ENCODE data around the gene SLC35F3. TPM values are rescaled to one million over a fixed set of nuclear protein-coding genes. Genes with fewer than 3 reads are reported as not detected.

The SLC35F3 gene
- total RNA-seq, 4 donors from 2014 or later, result 0.36 to 1.4 (median 0.54) TPM

GRCh38 chr1:234125714-234126113 is 221.2 kb downstream of the SLC35F3 start:
- no peak overlapping the region for H3K4me3 ChIP-seq
- peaks cover 55% of the 10 kb centered on the region for H3K27me3 ChIP-seq
- no peaks in the 10 kb centered on the region for H3K9me3 ChIP-seq
- H3K36me3 ChIP-seq, result no peaks in the 10 kb centered on the region
- no peaks in the 10 kb centered on the region for H3K4me1 ChIP-seq
- H3K27ac ChIP-seq, result no peak overlapping the region
- no peak for DNase-seq (ENCODE audit: low spot score in 2 of 2)
- 75% methylated on average over 13 of the region's 13 CpGs for WGBS
- no peak for TF ChIP-seq EP300 (IDR thresholded peaks at IDR 0.05)
- TF ChIP-seq CTCF (IDR thresholded peaks at IDR 0.05), result no peak
- no peak for TF ChIP-seq POLR2A (IDR thresholded peaks at IDR 0.05)
- no peak for TF ChIP-seq POLR2AphosphoS5 (IDR thresholded peaks at IDR 0.05)

GRCh38 chr1:234127026-234127671 is 222.7 kb downstream of the SLC35F3 start:
- no peak overlapping the region for H3K4me3 ChIP-seq
- no peaks in the 10 kb centered on the region for H3K4me1 ChIP-seq
- H3K27ac ChIP-seq, result no peak overlapping the region
- no peaks in the 10 kb centered on the region for H3K9me3 ChIP-seq
- 34% methylated on average over 4 of the region's 4 CpGs for WGBS
- DNase-seq (ENCODE audit: low spot score in 2 of 2), result no peak
- peaks cover 55% of the 10 kb centered on the region for H3K27me3 ChIP-seq
- TF ChIP-seq CTCF (IDR thresholded peaks at IDR 0.05) (no peak), POLR2AphosphoS5 (IDR thresholded peaks at IDR 0.05) (no peak), EP300 (IDR thresholded peaks at IDR 0.05) (no peak), POLR2A (IDR thresholded peaks at IDR 0.05) (no peak)
- no peaks in the 10 kb centered on the region for H3K36me3 ChIP-seq

GRCh38 chr1:234132795-234133194 is 228.3 kb downstream of the SLC35F3 start:
- no peaks in the 10 kb centered on the region for H3K9me3 ChIP-seq
- TF ChIP-seq POLR2A (IDR thresholded peaks at IDR 0.05) (no peak), CTCF (IDR thresholded peaks at IDR 0.05) (no peak)
- H3K36me3 ChIP-seq, result no peaks in the 10 kb centered on the region
- H3K27ac ChIP-seq, result no peak overlapping the region
- DNase-seq (ENCODE audit: low spot score in 2 of 2), result no peak
- 87% methylated on average over 2 of the region's 2 CpGs for WGBS
- H3K4me3 ChIP-seq, result no peak overlapping the region
- peaks cover 8% of the 10 kb centered on the region for H3K27me3 ChIP-seq
- no peaks in the 10 kb centered on the region for H3K4me1 ChIP-seq

- DNase-seq (ENCODE audit: low spot score in 2 of 2), result no peak
- TF ChIP-seq POLR2A (IDR thresholded peaks at IDR 0.05) (no peak), POLR2AphosphoS5 (IDR thresholded peaks at IDR 0.05) (no peak), EP300 (IDR thresholded peaks at IDR 0.05) (no peak), CTCF (IDR thresholded peaks at IDR 0.05) (no peak)
- H3K4me1 ChIP-seq, result no peaks in the 10 kb centered on the region
- H3K27ac ChIP-seq, result no peak overlapping the region
- H3K27me3 ChIP-seq, result no peaks in the 10 kb centered on the region
- no peaks in the 10 kb centered on the region for H3K36me3 ChIP-seq
- H3K4me3 ChIP-seq, result no peak overlapping the region
- 58% methylated on average over 5 of the region's 5 CpGs for WGBS
- no peaks in the 10 kb centered on the region for H3K9me3 ChIP-seq
These were observed 230.4 kb downstream of the SLC35F3 start for GRCh38 chr1:234134878-234135277.

GRCh38 chr1:234135501-234135900 is 231.0 kb downstream of the SLC35F3 start:
- DNase-seq (ENCODE audit: low spot score in 2 of 2), result no peak
- WGBS, result 60% methylated on average over 4 of the region's 4 CpGs
- H3K4me1 ChIP-seq, result no peaks in the 10 kb centered on the region
- no peaks in the 10 kb centered on the region for H3K27me3 ChIP-seq
- H3K27ac ChIP-seq, result no peak overlapping the region
- no peak for TF ChIP-seq POLR2A (IDR thresholded peaks at IDR 0.05)
- TF ChIP-seq POLR2AphosphoS5 (IDR thresholded peaks at IDR 0.05), result no peak
- TF ChIP-seq EP300 (IDR thresholded peaks at IDR 0.05), result no peak
- no peak for TF ChIP-seq CTCF (IDR thresholded peaks at IDR 0.05)
- no peak overlapping the region for H3K4me3 ChIP-seq
- no peaks in the 10 kb centered on the region for H3K9me3 ChIP-seq
- H3K36me3 ChIP-seq, result no peaks in the 10 kb centered on the region

All from suprapubic skin (tissue), 4 donors.